GM21786 (cell line): ENCODE data around the gene TGFA.

ENCODE experiments used
- ATAC-seq: cut with Tn5 transposase; IDR thresholded peaks from one replicate; pipeline ENCODE4 v1.9.1; 2021; ENCODE audit not compliant: unreplicated experiment

Gene TGFA

DNA sequence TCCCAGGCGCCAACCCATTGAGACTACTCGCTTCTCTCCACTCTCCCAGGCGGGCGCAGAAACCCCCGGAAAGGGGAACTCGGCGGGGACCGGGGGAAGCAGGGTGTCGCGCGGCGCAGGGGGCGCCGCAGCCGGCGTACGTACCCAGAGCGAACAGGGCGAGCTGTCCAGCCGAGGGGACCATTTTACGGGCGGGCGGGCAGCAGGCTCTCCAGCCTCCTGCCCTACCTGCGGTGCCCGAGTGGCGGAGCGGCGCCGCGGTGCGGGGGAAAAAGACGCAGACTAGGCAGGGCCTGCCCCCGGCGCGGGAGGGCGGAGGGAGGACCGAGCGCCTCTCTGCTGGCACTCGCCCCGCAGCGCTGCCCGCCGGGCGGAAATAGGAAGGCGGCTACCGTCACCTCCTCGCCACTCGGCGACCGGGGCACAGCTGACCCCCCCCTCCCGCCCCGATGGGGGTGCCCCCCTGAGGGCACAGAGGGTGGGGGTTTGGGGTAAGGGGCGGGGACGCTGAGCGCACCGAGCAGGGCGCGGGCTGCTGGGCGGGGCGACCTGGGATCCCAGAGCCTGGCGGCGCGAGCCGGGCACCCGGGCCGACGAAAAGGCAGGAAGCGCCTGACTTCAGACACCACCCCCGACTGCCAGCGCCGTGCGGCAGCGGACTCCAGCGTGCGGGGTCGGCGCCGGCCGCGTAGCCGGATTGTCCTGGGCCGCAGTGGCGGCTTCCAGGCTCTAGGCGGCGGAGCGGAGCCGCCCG, at the start of gene TGFA:
Gene TGFA (minus strand): TSS at position 243 of the 754 bp plus-strand sequence. CDS start 59 bp downstream, at position 184.
- peak; percentile 57 for ATAC-seq

DNA sequence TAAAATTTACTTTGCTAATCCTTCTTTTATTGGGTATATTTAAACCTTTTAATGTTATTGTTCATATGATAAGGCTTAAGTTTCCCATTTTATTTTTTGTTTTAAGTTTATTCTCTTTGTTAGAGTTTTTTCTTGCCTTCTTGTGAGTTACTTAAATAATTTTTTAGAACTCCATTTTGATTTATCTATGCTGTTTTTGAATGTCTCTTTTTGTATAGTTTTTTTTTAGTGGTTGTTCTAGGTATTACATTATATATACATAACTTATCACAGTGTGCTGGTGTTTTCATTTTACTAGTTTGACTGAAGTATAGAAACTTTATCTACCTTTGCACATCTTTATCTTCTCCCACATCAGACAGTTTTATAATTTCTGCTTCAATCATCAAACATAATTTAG, 49.4 kb upstream of the TGFA start:
- ATAC-seq, result no peak

DNA sequence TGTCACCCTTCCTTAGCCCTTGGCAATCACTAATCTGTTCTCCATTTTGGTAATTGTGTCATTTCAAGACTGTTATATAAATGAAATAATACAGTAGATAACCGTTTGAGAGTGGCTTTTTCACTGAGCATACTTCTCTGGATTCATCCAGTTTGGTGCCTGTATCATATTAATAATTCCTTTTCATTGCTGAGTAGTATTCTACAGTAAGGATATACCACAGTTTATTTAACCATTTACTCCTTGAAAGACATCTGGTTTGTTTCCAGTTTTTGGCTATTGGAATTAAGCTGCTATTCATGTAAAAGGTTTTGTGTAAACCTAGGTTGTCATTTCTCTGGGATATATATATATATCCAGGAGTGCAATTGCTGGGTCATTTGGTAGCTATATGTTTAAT, 44.6 kb upstream of the TGFA start:
- ATAC-seq, result no peak

DNA sequence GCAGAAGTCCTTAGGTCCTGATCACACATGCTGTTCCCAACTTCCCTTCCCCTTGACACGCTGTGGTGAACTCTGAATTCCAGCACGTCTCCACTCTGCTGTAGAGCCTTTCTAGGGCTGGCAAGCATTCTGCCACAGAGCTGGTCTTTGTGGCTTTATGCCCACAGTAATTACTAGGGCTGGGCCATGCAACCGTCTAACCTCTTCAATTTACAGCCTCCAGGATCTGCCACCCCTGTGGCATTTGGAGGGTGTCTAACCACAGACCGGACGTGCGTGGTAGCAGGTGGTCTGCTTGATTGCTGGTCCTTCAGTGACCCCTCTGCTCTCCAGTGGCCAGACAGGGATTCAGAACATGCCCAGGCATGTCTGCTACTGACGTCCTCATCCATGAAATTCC, 43.1 kb upstream of the TGFA start:
- no peak for ATAC-seq

DNA sequence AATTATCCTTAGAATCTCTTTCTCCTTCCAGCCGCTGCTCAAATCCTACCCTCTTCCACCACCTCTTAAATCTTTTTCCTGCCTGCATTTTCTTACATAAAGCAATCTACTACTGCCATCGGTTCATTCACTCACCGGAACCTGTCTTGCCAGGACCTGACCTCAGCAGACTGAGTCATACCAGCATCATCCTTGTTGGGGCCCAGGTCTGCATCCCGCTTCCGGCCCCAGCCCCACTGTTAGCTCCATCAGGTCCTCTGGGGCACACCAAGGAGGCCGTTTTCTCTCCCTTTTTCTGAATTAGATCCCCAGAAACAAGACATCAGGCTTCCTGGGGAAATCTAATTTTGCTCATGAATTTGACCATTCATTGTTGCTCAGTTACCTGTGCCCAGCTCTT, 42.7 kb upstream of the TGFA start:
- no peak for ATAC-seq

DNA sequence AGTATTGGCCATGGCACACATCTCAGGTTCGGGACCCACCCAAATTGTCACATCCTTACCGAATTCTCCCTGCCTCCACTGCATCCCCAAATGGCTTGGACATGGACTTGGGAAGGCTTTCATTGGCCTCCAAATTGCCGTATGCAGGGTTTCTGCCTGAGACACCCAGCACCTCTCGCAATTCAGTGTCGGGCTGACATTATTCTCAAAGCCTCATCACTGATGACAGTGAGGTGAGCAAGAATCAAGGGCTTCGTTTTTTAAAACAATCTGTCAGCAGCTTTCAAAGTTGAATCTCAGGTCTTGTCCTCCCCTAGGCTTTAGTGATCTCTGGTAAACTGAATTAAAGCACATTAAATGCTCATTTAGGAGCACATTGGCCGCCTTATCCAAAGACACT, 29.5 kb upstream of the TGFA start:
- ATAC-seq, result no peak

DNA sequence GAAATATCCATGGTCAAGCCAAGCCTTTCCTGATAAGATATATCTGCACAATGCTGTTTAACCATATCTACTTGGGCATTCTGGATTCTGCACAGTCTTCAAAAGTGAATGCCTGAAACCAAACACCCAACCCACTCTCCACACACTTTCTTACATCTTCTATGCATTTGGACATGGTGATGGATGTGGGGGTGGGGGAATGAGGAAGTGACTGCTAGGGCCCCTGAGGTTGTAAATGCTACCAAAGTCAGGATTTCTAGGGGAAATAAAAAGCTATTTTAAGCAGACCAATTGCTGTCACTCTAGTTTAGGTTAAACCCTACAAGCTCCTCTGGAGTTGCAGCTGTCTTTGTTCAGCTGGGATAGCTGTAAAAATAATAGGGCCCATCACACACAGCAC, 26.7 kb upstream of the TGFA start:
- ATAC-seq, result no peak

DNA sequence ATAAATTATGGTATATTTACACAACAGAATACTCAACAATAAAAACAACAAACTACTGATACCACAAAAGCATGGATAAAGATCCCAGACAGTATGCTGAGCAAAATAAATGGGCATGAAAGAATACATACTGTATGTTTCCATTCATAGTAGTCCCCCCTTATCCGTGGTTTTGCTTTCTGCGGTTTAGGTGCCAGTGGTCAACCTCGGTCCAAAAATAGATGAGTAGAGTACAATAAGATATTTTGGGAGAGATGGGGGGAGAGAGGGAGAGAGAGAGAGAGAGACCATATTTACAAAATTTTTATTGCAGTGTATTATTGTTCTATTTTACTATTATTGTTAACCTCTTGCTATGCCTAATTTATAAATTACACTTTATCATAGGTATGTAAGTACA, 21.0 kb upstream of the TGFA start:
- ATAC-seq, result no peak

DNA sequence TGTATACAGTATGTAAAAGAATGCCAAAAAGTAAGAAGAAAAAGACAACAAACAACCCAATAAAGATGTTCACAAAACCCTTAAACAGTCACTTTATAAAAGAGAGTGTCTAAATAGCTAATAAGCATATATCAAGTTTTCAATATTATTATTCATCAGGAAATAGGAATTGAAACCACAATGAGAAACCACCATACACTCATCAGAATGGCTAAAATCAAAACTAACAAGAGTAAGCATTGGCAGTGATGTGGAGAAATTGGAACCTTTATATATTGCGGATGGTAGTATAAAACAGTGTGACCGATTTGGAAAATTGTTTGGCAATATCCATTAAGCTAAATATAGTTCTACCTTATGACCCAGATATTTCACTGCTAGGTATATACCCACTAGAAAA, 20.5 kb upstream of the TGFA start:
- no peak for ATAC-seq

DNA sequence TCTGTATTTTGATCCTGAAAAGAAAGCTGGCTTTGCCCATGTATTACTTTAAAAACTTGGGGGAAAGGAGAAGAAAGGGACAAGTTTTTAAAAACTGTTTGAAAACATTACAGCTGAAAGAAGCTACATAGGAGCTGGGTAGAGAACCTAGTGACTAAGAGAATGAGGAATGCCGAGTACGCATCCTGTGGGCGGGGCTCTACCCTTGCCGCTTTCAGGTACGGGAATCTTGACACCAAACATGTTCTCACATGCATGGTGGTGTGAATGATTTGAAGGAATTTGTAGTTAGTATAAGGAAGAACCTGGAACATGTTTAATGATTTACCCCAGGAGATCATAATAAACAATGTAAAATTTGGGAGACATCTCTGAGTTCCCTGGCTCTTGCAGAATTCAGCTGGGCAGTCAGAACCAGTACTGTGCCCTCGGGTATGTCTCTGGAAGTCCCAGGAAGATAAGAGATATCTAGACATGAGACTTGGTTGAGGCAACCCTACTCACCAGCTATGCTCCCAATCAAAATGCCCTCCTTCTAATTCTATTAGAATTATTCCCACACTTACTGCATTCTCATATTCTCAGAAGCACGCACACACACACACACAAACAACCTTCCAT, 16.5 kb upstream of the TGFA start:
- ATAC-seq, result no peak

DNA sequence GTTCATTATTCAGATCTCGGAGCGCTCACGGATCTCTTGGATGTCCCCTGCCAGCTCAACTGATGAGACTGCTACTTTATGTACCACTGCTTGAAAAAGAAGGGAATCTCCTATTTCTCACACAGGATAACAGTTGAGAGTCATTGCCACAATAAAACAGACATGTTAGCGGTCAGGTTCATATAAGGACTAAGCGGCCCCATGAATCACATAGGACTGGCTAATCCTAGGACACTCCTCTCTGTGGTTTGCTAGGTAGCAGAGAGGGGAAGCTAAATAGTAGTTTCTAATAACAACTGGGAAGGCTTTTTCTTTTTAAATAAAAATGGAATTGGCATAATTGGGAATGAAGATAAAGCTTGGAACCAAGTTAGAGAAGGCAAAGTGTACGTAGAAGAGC, 15.9 kb upstream of the TGFA start:
- ATAC-seq, result no peak

DNA sequence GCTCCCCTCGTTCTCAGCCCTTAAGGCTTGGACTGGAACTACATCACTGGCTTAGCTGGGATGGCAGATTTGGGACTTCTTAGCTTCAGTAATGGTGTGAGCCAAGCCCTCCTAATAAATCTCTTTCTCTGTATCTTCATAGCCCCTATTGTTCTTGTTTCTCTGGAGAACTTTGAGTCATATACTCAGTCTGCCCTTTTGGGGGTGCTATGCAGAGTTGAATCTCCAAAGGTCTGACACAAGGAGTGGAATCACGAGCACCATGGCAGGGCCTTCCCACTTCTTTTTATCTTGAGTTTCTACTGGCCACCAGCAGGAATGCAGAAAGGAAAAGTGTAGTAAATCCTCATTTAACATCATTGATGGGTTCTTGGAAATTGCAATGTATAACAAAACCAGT, 13.3 kb upstream of the TGFA start:
- ATAC-seq, result no peak

DNA sequence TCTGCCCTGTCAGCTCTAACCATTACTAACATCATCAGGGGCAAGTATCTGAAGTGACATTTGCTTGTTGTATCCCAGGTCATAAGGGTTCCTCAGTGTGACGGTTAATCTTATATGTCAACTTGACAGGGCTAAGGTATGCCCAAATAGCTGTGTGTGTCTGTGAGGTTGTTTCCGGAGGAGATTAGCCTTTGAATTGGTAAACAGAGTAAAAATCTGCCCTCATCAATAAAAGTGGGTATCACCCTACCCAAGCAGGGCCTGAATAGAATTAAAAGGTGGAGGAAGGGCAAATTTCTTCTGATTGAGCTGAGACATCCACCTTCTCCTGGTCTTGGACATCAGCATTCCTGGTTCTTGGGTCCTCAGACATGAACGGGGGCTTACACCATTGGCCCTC, 12.8 kb upstream of the TGFA start:
- ATAC-seq, result no peak

DNA sequence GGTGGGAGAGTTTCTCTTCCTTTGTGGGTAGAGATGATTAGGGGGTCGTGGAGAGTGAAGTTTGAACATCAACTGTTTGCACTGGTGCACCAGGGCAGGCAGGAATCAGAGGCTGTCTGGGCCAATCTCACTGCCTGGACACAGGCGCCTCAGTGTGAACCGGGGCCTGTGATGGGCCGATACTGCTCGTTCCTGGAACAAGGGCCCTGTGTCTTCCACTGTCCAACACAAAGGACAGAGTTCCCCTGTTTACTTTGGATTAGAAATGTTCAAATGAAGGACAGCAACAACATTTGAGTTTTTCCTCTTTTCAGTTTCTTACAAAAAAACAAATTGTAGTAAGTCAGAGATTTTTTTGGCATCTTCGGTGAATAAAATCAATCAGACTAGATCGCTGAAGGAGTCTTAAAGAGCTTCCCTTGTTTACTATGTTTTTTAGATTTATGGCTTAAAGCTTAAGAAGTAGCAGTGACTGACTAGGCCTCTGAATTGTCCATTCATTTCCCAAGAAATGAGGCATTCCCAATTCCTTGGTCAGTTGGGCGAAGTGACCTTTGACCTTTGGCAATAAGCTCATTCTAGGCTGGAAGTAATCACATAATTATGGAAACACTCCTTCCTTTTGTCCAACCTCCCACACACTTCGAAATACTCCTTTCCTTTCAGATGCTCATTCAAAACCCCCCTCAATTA, 11.6 kb upstream of the TGFA start:
- no peak for ATAC-seq

DNA sequence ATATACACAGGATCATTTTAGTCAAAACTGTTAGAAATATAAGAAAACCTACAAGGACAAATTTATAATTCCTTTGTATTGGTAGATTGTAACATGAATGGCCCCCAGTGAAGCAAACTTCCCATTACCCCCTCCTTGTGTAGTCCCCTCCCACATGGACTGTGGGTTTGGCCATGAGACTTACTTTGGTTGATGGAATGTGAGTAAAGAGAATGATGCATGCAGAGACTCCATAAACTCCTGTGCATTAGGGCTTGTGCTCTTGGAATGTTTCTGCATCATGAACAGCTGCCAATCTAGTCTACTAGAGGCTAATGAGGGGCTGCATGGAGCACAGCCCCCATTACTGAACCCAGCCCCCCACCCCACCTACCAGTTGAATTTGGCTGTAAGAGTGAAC, 8.3 kb upstream of the TGFA start:
- ATAC-seq, result no peak

DNA sequence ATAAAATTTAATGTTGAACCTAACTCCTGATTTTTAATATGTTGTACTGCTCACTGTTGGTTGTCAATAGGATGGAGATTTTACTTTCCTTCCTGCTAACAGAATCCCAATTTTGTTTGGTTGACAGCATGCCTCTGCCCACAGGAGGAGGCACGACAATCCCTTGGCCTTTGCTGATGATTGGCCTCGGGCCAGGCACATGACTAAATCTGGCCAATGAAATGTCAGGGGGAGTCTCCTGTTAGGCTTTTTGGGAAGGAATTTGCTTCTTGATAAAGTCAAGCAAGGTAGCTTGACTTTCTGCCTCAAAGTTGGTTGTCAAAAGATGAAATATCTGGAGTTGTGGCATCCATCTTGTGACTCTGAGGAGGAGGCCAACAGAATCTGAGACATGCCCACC, 6.8 kb upstream of the TGFA start:
- ATAC-seq, result no peak

DNA sequence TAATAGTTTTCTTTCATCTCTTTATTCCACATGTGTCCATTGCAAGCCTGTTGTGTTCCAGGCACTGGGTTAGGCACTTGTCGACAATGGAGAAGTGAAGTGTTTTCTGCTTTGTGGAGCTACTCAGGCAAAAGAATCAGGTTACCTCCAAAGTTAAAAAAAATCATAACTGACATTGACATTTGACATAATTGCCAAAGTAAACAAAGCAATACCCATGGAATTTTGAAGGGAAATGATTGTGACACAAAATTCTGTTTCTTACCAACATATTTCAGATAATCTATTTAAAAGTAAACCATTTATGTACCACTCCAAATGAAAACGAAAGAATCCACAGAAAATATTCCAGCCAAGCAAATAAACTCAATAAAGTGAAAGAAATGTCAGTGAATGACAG, 6.4 kb upstream of the TGFA start:
- ATAC-seq, result no peak

DNA sequence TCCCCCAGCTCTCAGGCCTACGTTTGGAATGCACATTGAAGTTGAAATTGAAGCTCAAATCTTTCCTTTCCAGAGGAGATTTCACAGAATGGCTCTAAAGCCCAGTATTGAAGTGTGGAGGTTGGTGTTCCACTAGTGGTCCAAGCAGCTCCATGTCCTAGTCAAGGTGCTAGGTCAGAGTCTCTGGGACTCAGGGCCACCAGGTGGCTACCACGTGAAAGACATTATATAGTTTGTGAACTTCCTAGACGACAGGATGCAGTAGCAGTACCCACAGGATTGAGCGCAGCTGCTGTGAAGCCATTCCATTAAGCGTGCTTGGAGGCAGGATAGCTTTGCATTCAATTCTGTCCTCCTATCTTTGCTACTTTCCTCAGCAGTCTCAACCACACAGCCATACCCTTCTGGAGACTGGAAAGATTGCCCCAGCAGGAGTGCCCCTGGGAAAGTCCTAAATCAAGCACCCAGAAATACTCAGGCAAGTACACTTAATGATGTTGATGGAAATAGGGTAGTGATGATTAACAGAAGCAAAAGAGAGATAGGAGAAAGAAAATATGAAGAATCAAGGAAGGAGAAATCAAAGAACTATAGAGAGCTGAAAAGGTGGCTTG, 4.7 kb upstream of the TGFA start:
- ATAC-seq, result no peak

DNA sequence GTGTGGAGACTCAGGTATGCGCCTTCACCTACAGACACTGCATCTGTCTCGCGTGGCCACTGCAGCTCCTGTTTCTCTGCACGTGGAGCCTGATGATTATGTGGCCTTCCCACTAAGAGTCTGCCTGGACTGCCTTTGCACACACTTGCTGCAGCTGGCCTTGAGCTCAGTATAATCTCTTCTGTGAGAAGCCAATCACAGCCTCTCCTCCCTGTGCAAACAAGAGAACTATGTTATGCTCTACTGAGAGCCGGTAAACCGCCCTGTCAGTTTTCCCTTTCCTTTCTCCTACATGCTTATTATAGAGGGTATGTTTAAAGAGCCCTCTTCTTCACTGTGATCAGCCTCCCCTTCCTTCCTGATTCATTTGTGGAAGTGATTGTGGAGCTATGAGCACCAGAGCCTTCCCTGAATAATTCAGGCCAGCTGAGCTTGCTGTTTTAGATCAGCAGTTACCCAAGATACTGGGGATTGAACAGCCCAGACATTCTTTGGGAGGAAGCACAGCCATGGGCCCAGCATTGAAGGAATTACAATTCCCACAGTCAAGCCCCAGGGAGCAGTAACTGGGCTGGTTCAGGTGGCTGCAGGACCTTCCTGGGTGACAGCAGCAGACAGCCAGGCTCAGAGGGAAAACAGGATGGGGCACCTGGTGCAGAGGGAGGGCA, 3.7 kb upstream of the TGFA start:
- ATAC-seq, result no peak

DNA sequence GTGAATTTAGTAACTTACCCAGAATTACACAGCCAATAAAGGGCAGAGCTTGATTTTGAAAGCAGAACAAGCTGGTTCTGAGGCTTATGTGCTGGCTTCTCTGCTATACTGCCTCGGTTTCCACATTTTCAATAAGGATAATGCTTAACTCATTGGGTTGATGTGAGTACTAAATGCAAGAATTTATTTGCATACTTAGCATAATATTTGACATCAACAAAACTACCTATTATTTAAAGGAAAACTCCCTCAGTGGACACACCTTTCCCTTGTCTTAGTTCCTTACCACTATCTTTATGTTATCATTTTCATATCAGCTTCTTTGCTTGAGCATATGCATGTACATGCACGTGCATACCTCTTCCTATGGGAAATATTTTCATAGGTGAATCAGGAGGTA, 3.0 kb upstream of the TGFA start:
- ATAC-seq, result no peak

DNA sequence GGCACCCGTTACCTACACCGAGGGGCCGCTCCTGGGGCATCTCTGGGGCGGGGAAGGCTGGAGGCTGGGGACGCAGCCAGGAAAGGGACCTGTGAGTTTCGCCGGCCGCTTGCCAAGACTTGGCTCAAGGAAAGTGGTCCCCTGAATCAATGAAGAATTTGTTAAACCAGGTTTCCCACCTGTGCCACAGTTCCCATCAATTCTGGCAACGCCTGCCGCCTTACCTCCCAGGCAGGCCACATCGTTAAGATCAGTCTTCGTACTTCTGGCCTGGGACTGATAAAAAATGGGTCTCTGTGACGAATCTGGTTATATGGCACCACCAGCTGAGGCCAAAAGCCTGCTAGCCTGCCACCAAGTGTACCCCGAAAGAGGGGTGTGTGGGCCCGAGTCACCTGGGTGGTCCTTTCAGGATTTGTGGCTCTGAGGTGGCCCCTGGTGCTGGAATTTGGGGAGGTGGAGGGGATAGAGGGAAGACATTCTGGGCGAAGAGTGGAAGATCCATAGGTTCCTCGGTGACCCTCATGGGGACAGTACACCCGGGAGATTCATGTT, 789 bp upstream of the TGFA start:
- no peak for ATAC-seq
